Natural killer cell (primary cell): ENCODE data around the gene NPFFR1. TPM values are rescaled to one million over a fixed set of nuclear protein-coding genes. Genes with fewer than 3 reads are reported as not detected.

Source experiments
- ATAC-seq, 3 donors: fragments of 150-1000 bp in 2 of 3; fragments of 200-7000 bp in 1 of 3; cut with Tn5 transposase; 1 replicate in 1 of 3; 2 replicates in 2 of 3; pipeline ENCODE4 v1.10.0; 2021; ENCODE audit warnings: mild to moderate bottlenecking in 2 of 3, moderate library complexity in 2 of 3
- DNase-seq, 2 donors: peaks; one replicate each; pipeline versions ENCODE4 v3.0.0 to v3.0.0-alpha.2; 2013 to 2021; ENCODE audit warnings: mixed read lengths in 1 of 2
- H3K27ac ChIP-seq: one replicate; pipeline ENCODE4 v1.5.1; 2013; ENCODE audit warnings: mild to moderate bottlenecking, low read length
- H3K27me3 ChIP-seq: one replicate; pipeline ENCODE4 v1.6.1; 2013; ENCODE audit warnings: low read length; ENCODE audit not compliant: control insufficient read depth, insufficient read depth
- H3K36me3 ChIP-seq: one replicate; pipeline ENCODE4 v1.6.1; 2013; ENCODE audit warnings: low read length; ENCODE audit not compliant: control insufficient read depth, insufficient read depth
- H3K4me1 ChIP-seq: one replicate; pipeline ENCODE4 v1.6.1; 2013; ENCODE audit warnings: low read length; ENCODE audit not compliant: control insufficient read depth, insufficient read depth
- H3K4me3 ChIP-seq: one replicate; pipeline ENCODE4 v1.5.1; 2013; ENCODE audit warnings: low read length
- H3K9me3 ChIP-seq: one replicate; pipeline ENCODE4 v1.6.1; 2013; ENCODE audit warnings: low read length; ENCODE audit not compliant: control insufficient read depth, insufficient read depth
- H3K27ac Mint-ChIP-seq, 2 donors: one replicate each; pipeline ENCODE4 v1.8.0; 2022; ENCODE audit warnings: mild to moderate bottlenecking in 2 of 2, mixed read lengths in 2 of 2, moderate library complexity in 1 of 2
- H3K27me3 Mint-ChIP-seq, 2 donors: one replicate each; pipeline ENCODE4 v1.8.0; 2022; ENCODE audit warnings: low read depth in 2 of 2, mixed read lengths in 2 of 2
- H3K36me3 Mint-ChIP-seq: one replicate; pipeline ENCODE4 v1.8.0; 2022; ENCODE audit warnings: mixed read lengths
- H3K4me1 Mint-ChIP-seq, 2 donors: one replicate each; pipeline ENCODE4 v1.8.0; 2022; ENCODE audit warnings: mixed read lengths in 2 of 2
- H3K4me3 Mint-ChIP-seq: one replicate; pipeline ENCODE4 v1.8.0; 2022; ENCODE audit warnings: mild to moderate bottlenecking, moderate library complexity, mixed read lengths
- H3K9me3 Mint-ChIP-seq, 2 donors: one replicate each; pipeline ENCODE4 v1.8.0; 2022; ENCODE audit warnings: mixed read lengths in 2 of 2
- CTCF ChIP-seq: fragments of 200-600 bp; IDR thresholded peaks from one replicate; pipeline ENCODE4 v1.8.0; 2022; ENCODE audit warnings: antibody characterized with exemption
- WGBS: methylation state at CpG from one replicate; pipeline ENCODE4 v1.1.7; 2013; ENCODE audit warnings: missing lambda C conversion rate; ENCODE audit not compliant: insufficient coverage; 5-methylcytosine and 5-hydroxymethylcytosine counted together
- intact Hi-C: fragments of 100-400 bp; cut with micrococcal nuclease; formaldehyde crosslinking; loops from one replicate; pipeline ENCODE4 v1.14.2; 2022
- total RNA-seq, 4 donors: library from RNA; stranded (reverse); fragments of 120-200 nt in 1 of 4; gene quantifications; one replicate each; pipeline versions ENCODE4 v1.2.3 to v1.2.4, GENCODE V29; 2013 to 2022

The NPFFR1 gene
- total RNA-seq, 3 donors from 2014 or later (not counting 1 experiment from before 2014, with no cell fraction given) = 0.05 TPM; not detected in 2

- ATAC-seq = peak; percentile 47 to 60 (median 48)
- WGBS = 40% methylated on average over 9 of the region's 9 CpGs
These were observed 39.4 kb upstream of the NPFFR1 start for GRCh38 chr10:70323138-70323696.

DNA sequence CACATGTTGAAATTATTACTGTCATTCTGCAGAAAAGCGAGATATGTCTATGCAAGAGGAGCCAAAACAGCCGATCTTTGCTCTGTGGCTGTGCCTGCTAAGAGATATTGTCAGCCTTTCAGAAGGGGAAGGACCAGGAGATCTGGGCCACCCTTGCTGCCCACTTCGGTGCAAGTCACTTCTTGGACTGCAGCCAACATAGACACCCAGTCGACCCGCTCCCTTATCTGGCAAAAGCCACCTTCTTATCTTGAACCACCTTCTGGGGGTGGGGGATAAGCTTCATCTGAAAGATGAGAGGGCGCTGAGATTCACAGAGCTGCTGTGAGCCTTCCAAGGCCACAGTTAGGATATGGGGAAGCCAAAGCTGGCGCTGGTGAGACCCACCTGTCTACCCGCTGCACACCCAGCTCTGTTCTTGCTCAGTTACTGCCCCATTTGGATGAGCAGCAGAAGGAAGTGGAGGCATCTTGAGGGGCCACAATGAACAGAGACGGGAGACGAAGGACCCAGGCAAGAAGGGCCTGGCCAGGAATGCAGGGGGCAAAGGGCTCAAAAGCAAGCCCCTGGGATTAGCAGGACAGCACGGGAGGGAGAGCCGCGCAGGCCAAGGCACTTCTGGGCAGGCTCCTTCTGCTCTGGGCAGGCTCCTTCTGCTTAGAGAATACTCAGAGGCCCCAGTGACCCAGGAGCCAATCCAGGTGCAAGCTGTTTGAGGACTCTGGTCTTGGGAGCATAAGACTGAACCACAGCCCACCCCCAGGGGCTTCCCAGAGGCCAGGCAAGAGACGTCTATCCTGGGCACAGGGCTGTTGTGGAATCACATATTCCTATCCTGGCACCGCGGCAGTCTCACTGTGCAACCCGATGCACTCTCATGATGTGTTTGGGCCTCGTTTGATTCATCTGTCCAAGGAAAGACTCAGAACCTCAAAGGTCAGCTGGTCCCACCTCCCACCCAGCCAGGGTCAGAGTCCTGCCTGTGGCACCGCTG is 38.4 kb upstream of the NPFFR1 start:
- Histone ChIP-seq H3K36me3 (no peaks in the 10 kb centered on the region), H3K9me3 (no peaks in the 10 kb centered on the region), H3K4me1 (peaks cover 48% of the 10 kb centered on the region), H3K27ac (peak overlapping the region; percentile 65), H3K27me3 (no peaks in the 10 kb centered on the region), H3K4me3 (no peak overlapping the region)
- Mint-ChIP-seq H3K36me3 (no peaks in the 10 kb centered on the region), H3K27ac (peak overlapping the region; percentile 86 to 93), H3K27me3 (no peaks in the 10 kb centered on the region), H3K9me3 (no peaks in the 10 kb centered on the region), H3K4me1 (peaks cover 25 to 30% of the 10 kb centered on the region in 2 donors), H3K4me3 (peak overlapping the region; percentile 9)
- no peak for TF ChIP-seq CTCF
- WGBS = 91% methylated on average over 17 of the region's 19 CpGs
- no peak for ATAC-seq
- DNase-seq = no peak
- intact Hi-C loops = no loop called here

More at GRCh38 chr10:70323138-70323696, 39.4 kb upstream of the NPFFR1 start:
- Mint-ChIP-seq H3K36me3 (no peaks in the 10 kb centered on the region), H3K27ac (peak overlapping the region; percentile 86 to 93), H3K4me1 (peaks cover 25 to 30% of the 10 kb centered on the region in 2 donors), H3K9me3 (no peaks in the 10 kb centered on the region), H3K27me3 (no peaks in the 10 kb centered on the region), H3K4me3 (peak overlapping the region; percentile 62)
- Histone ChIP-seq H3K4me3 (no peak overlapping the region), H3K4me1 (peaks cover 39% of the 10 kb centered on the region), H3K27me3 (no peaks in the 10 kb centered on the region), H3K27ac (peak overlapping the region; percentile 65), H3K36me3 (no peaks in the 10 kb centered on the region), H3K9me3 (no peaks in the 10 kb centered on the region)
- intact Hi-C loops = no loop called here
- DNase-seq = peak in 1 of 2 donors; percentile 56
- no peak for TF ChIP-seq CTCF

DNA sequence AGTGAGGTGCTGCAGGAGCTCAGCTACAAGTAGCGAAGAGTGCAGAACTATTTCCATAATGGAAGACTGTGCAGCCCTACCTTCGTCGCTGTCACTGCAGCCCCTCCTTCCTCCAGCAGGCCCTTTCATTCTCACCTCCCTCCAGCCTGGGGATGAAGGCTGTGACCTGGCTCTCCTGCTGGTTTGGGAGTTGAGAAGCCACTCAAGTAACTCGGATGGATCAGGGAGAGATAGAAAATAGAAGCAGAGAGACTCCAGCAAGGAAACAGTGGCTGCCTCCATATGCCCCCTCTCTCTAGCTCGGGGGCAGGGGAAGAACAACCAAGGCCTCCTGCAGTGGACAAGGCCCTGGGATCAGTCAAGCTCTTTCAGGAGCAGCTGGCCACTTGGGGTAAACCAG is 37.4 kb upstream of the NPFFR1 start:
- Histone ChIP-seq H3K36me3 (no peaks in the 10 kb centered on the region), H3K4me3 (no peak overlapping the region), H3K27ac (no peak overlapping the region), H3K9me3 (no peaks in the 10 kb centered on the region), H3K4me1 (peaks cover 48% of the 10 kb centered on the region), H3K27me3 (no peaks in the 10 kb centered on the region)
- Mint-ChIP-seq H3K9me3 (no peaks in the 10 kb centered on the region), H3K27ac (no peak overlapping the region), H3K27me3 (no peaks in the 10 kb centered on the region), H3K4me1 (peaks cover 25 to 30% of the 10 kb centered on the region in 2 donors), H3K4me3 (no peak overlapping the region), H3K36me3 (no peaks in the 10 kb centered on the region)
- intact Hi-C loops = no loop called here
- TF ChIP-seq CTCF = no peak
- no peak for DNase-seq
- ATAC-seq = no peak
- WGBS = 72% methylated on average over 5 of the region's 5 CpGs
